Esophagus squamous epithelium (tissue), 5 donors: ENCODE measurements around the gene UBASH3A. TPM values are rescaled to one million over a fixed set of nuclear protein-coding genes. Genes with fewer than 3 reads are reported as not detected.
A peak's percentile ranks its signal among the peaks of the same experiment; 100 is the strongest.

Source experiments
- DNase-seq: peaks from one replicate; lab custom pipeline; 2025; lab: John Stamatoyannopoulos, UW
- H3K27ac ChIP-seq, 4 donors: fragments of 200-600 bp; sonication (generic); one replicate each; pipeline ENCODE4 v1.5.1; 2016 to 2019; ENCODE audit warnings: mild to moderate bottlenecking in 1 of 4
- H3K27me3 ChIP-seq, 4 donors: fragments of 200-600 bp; sonication (generic); 1 replicate in 3 of 4; 2 replicates in 1 of 4; pipeline versions ENCODE4 v1.5.1 to v1.6.0; 2017 to 2021; ENCODE audit warnings: antibody characterized with exemption in 1 of 4
- H3K36me3 ChIP-seq, 3 donors: fragments of 200-600 bp; sonication (generic); one replicate each; pipeline ENCODE4 v1.5.1; 2016 to 2019
- H3K4me1 ChIP-seq, 3 donors: fragments of 200-600 bp; sonication (generic); one replicate each; pipeline ENCODE4 v1.5.1; 2017 to 2019
- H3K4me3 ChIP-seq, 4 donors: fragments of 200-600 bp; sonication (generic); 1 replicate in 3 of 4; 2 replicates in 1 of 4; pipeline ENCODE4 v1.5.1; 2016 to 2019; ENCODE audit warnings: mild to moderate bottlenecking in 2 of 4, moderate library complexity in 1 of 4
- H3K9me3 ChIP-seq, 3 donors: fragments of 200-600 bp; sonication (generic); one replicate each; pipeline ENCODE4 v1.5.1; 2016 to 2019
- CTCF ChIP-seq, 6 experiments: fragments of 450-650 bp in 4 of 6; fragments of 200-600 bp in 2 of 6; sonication (generic) in 2 of 6; IDR thresholded peaks; one replicate each; pipeline ENCODE4 v1.5.1; 2016 to 2019; ENCODE audit warnings: antibody characterized with exemption in 6 of 6, mild to moderate bottlenecking in 4 of 6, moderate library complexity in 4 of 6
- POLR2A ChIP-seq, 4 donors: fragments of 450-650 bp; IDR thresholded peaks; one replicate each; pipeline ENCODE4 v1.6.1; 2017; ENCODE audit warnings: antibody characterized with exemption in 4 of 4, mild to moderate bottlenecking in 4 of 4, moderate library complexity in 3 of 4
- WGBS, 2 donors: methylation state at CpG; one replicate each; pipeline ENCODE4 v1.1.5; 2018; 5-methylcytosine and 5-hydroxymethylcytosine counted together
- intact Hi-C: fragments of 100-400 bp; cut with DNase I; formaldehyde crosslinking; loops from one replicate; pipeline ENCODE4 v1.15.0; 2022
- total RNA-seq, 4 donors: library from RNA; depleted of rRNA; stranded (reverse); fragments of >200 nt; gene quantifications; one replicate each; pipeline ENCODE4 v1.1.0, GENCODE V29; 2016
- donor health status: DM: yes; HTN: yes; CAD: no.

UBASH3A gene
- total RNA-seq, 4 donors from 2014 or later: 0.57 to 1.9 (median 0.73) TPM

- intact Hi-C loops: no loop called here
Measured at GRCh38 chr21:42480736-42481135, 77.0 kb downstream of the UBASH3A start.

GRCh38 chr21:42481169-42481568, 77.5 kb downstream of the UBASH3A start:
- no peaks in the 10 kb centered on the region for H3K4me1 ChIP-seq
- no peak overlapping the region for H3K4me3 ChIP-seq
- H3K27me3 ChIP-seq: no peaks in the 10 kb centered on the region
- WGBS, 2 donors: 82 to 100% methylated on average over 4 of the region's 4 CpGs
- H3K9me3 ChIP-seq: no peaks in the 10 kb centered on the region
- TF ChIP-seq CTCF (IDR thresholded peaks at IDR 0.05): no peak
- TF ChIP-seq POLR2A (IDR thresholded peaks at IDR 0.05): no peak
- intact Hi-C loops: no loop called here
- no peak overlapping the region for H3K27ac ChIP-seq
- H3K36me3 ChIP-seq: no peaks in the 10 kb centered on the region
- DNase-seq: no peak

More at GRCh38 chr21:42480736-42481135, 77.0 kb downstream of the UBASH3A start:
- Histone ChIP-seq H3K4me3 (no peak overlapping the region), H3K27me3 (no peaks in the 10 kb centered on the region), H3K27ac (no peak overlapping the region), H3K9me3 (no peaks in the 10 kb centered on the region), H3K36me3 (no peaks in the 10 kb centered on the region), H3K4me1 (no peaks in the 10 kb centered on the region)
- DNase-seq: no peak
- TF ChIP-seq CTCF (IDR thresholded peaks at IDR 0.05) (no peak), POLR2A (IDR thresholded peaks at IDR 0.05) (no peak)
- 80 to 94% methylated on average over 7 to 8 of the region's 10 CpGs for WGBS, 2 donors

GRCh38 chr21:42484966-42485365, 81.3 kb downstream of the UBASH3A start:
- H3K4me3 ChIP-seq: no peak overlapping the region
- no peak for DNase-seq
- no peak overlapping the region for H3K27ac ChIP-seq
- no peaks in the 10 kb centered on the region for H3K9me3 ChIP-seq
- intact Hi-C loops: no loop called here
- no peaks in the 10 kb centered on the region for H3K36me3 ChIP-seq
- H3K27me3 ChIP-seq: peaks cover 0 to 18% (median 0%) of the 10 kb centered on the region in 4 donors
- 78 to 92% methylated on average over 4 to 5 of the region's 7 CpGs for WGBS, 2 donors
- H3K4me1 ChIP-seq: no peaks in the 10 kb centered on the region
- no peak for TF ChIP-seq POLR2A (IDR thresholded peaks at IDR 0.05)
- no peak for TF ChIP-seq CTCF (IDR thresholded peaks at IDR 0.05)

GRCh38 chr21:42486072-42486471, 82.4 kb downstream of the UBASH3A start:
- no peak overlapping the region for H3K4me3 ChIP-seq
- DNase-seq: no peak
- H3K9me3 ChIP-seq: no peaks in the 10 kb centered on the region
- H3K36me3 ChIP-seq: no peaks in the 10 kb centered on the region
- no peaks in the 10 kb centered on the region for H3K4me1 ChIP-seq
- intact Hi-C loops: no loop called here
- WGBS, 2 donors: 62 to 69% methylated on average over 3 to 6 of the region's 6 CpGs
- TF ChIP-seq POLR2A (IDR thresholded peaks at IDR 0.05) (no peak), CTCF (IDR thresholded peaks at IDR 0.05) (no peak)
- peak overlapping the region in 1 of 4 donors; percentile 16 for H3K27ac ChIP-seq
- peaks cover 0 to 18% (median 0%) of the 10 kb centered on the region in 4 donors for H3K27me3 ChIP-seq

- Histone ChIP-seq H3K9me3 (no peaks in the 10 kb centered on the region), H3K27ac (no peak overlapping the region), H3K4me1 (no peaks in the 10 kb centered on the region), H3K4me3 (no peak overlapping the region), H3K36me3 (no peaks in the 10 kb centered on the region), H3K27me3 (peaks cover 0 to 18% (median 0%) of the 10 kb centered on the region in 4 donors)
- intact Hi-C loops: no loop called here
- DNase-seq: no peak
- WGBS, 2 donors: 18 to 29% methylated on average over 3 to 5 of the region's 5 CpGs
- no peak for TF ChIP-seq CTCF (IDR thresholded peaks at IDR 0.05)
Measured at GRCh38 chr21:42486531-42486930, 82.8 kb downstream of the UBASH3A start.
